Ovary (tissue), 3 donors: ENCODE data around the gene KIF5A.

Experiments
- POLR2A ChIP-seq: fragments of 450-650 bp; IDR thresholded peaks from one replicate; pipeline ENCODE4 v1.6.1; 2017; ENCODE audit warnings: antibody characterized with exemption, mild to moderate bottlenecking, moderate library complexity
- TF ChIP-seq, protein P1 (sequence below), 3 donors: fragments of 450-650 bp in 2 of 3; fragments of 200-600 bp in 1 of 3; IDR thresholded peaks; one replicate each; pipeline versions ENCODE4 v1.5.1 to v1.8.0; 2016 to 2022; ENCODE audit warnings: antibody characterized with exemption in 3 of 3, mild to moderate bottlenecking in 1 of 3
- donor health status: DM: no; HTN: no; CAD: no.

DNA sequence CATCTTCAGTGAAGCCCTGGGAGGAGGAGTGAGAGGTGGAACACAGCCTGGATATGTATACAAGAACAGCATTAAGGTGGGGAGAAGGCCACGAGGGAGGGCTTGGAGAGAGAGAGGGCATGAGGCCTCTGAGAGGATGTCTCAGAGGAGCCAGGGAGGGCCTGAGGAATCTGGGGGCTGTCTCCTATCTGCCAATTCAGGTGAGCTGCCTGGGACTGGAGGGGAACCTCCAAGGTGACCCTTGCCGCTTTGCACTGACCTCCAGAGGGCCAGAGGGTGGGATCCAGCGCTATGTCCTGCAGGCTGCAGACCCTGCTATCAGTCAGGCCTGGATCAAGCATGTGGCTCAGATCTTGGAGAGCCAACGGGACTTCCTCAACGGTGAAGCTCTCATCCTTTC is 65.8 kb downstream of the KIF5A start:
- TF ChIP-seq, protein P1, sequence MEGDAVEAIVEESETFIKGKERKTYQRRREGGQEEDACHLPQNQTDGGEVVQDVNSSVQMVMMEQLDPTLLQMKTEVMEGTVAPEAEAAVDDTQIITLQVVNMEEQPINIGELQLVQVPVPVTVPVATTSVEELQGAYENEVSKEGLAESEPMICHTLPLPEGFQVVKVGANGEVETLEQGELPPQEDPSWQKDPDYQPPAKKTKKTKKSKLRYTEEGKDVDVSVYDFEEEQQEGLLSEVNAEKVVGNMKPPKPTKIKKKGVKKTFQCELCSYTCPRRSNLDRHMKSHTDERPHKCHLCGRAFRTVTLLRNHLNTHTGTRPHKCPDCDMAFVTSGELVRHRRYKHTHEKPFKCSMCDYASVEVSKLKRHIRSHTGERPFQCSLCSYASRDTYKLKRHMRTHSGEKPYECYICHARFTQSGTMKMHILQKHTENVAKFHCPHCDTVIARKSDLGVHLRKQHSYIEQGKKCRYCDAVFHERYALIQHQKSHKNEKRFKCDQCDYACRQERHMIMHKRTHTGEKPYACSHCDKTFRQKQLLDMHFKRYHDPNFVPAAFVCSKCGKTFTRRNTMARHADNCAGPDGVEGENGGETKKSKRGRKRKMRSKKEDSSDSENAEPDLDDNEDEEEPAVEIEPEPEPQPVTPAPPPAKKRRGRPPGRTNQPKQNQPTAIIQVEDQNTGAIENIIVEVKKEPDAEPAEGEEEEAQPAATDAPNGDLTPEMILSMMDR (IDR thresholded peaks at IDR 0.05): no peak
- no peak for TF ChIP-seq POLR2A
